Muscle of arm (tissue), 14 donors: ENCODE measurements around the gene BRDT. TPM values are rescaled to one million over a fixed set of nuclear protein-coding genes. Genes with fewer than 3 reads are reported as not detected.

Experiments used
- DNase-seq: peaks from one replicate; pipeline ENCODE4 v3.0.0-alpha.2; 2013
- long read RNA-seq, 11 donors: transcript quantifications; one replicate each; lab custom pipeline, GENCODE V29; 2026
- polyA plus RNA-seq, 12 donors: library from polyadenylated mRNA; unstranded; fragments of 120-200 nt; gene quantifications; one replicate each; pipeline ENCODE4 v1.2.1, GENCODE V29; 2013; ENCODE audit not compliant: insufficient read length in 12 of 12

Gene BRDT
- not detected for polyA plus RNA-seq
- long read RNA-seq, donor 1: 0 reads
- long read RNA-seq, donor 2: 0 reads
- long read RNA-seq, donor 3: 0 reads
- long read RNA-seq, donor 4: 0 reads
- long read RNA-seq, donor 5: 0 reads
- long read RNA-seq, donor 6: 0 reads
- long read RNA-seq, donor 7: 0 reads
- long read RNA-seq, donor 8: 0 reads
- long read RNA-seq, donor 9: 0 reads
- long read RNA-seq, donor 10: 0 reads
- long read RNA-seq, donor 11: 0 reads

- DNase-seq: no peak
Measured at GRCh38 chr1:91949356-91949699, at the start of gene BRDT. Gene BRDT (plus strand): TSS chr1:91949401. CDS start chr1:91962755, 13,354 bp downstream.

- DNase-seq: no peak
Measured at GRCh38 chr1:91900562-91900961, 48.6 kb upstream of the BRDT start.

- no peak for DNase-seq
Measured at GRCh38 chr1:91901231-91901630, 48.0 kb upstream of the BRDT start.

GRCh38 chr1:91912266-91912665, 36.9 kb upstream of the BRDT start:
- DNase-seq: no peak

GRCh38 chr1:91913018-91913417, 36.2 kb upstream of the BRDT start:
- DNase-seq: no peak

GRCh38 chr1:91916046-91916445, 33.2 kb upstream of the BRDT start:
- DNase-seq: no peak

- DNase-seq: no peak
Measured at GRCh38 chr1:91916811-91917460, 32.3 kb upstream of the BRDT start.

- no peak for DNase-seq
Measured at GRCh38 chr1:91919962-91920361, 29.2 kb upstream of the BRDT start.

- DNase-seq: no peak
Measured at GRCh38 chr1:91924146-91924545, 25.1 kb upstream of the BRDT start.

GRCh38 chr1:91925644-91926435, 23.4 kb upstream of the BRDT start:
- DNase-seq: no peak

GRCh38 chr1:91928026-91928425, 21.2 kb upstream of the BRDT start:
- DNase-seq: no peak

- no peak for DNase-seq
Measured at GRCh38 chr1:91929250-91929649, 20.0 kb upstream of the BRDT start.

GRCh38 chr1:91937613-91938012, 11.6 kb upstream of the BRDT start:
- DNase-seq: no peak

- DNase-seq: no peak
Measured at GRCh38 chr1:91940496-91940895, 8.7 kb upstream of the BRDT start.

GRCh38 chr1:91944087-91944486, 5.1 kb upstream of the BRDT start:
- DNase-seq: no peak

GRCh38 chr1:91948097-91948496, 1.1 kb upstream of the BRDT start:
- DNase-seq: no peak

GRCh38 chr1:91948501-91949355, 473 bp upstream of the BRDT start:
- no peak for DNase-seq

GRCh38 chr1:91952187-91952586, 3.0 kb downstream of the BRDT start:
- DNase-seq: no peak

GRCh38 chr1:91958926-91959325, 9.7 kb downstream of the BRDT start:
- DNase-seq: no peak

GRCh38 chr1:91968334-91968733, 19.1 kb downstream of the BRDT start:
- no peak for DNase-seq

- DNase-seq: no peak
Measured at GRCh38 chr1:91979383-91979782, 30.2 kb downstream of the BRDT start.

- no peak for DNase-seq
Measured at GRCh38 chr1:91980663-91981062, 31.5 kb downstream of the BRDT start.
